HepG2 (cell line): Measurements from ENCODE around the gene KIAA1217. TPM values are rescaled to one million over a fixed set of nuclear protein-coding genes. Genes with fewer than 3 reads are reported as not detected.

Source experiments
- FOXC1 ChIP-seq: sonication (generic); formaldehyde crosslinking; IDR thresholded peaks from 2 replicates; pipeline ENCODE4 v1.8.0; 2022; ENCODE audit warnings: mild to moderate bottlenecking, missing genetic modification reagents, borderline replicate concordance
- FOXO1 ChIP-seq: sonication (generic); formaldehyde crosslinking; IDR thresholded peaks from 2 replicates; pipeline ENCODE4 v1.4.0; 2020; ENCODE audit warnings: missing genetic modification reagents
- FOXO4 ChIP-seq: sonication (generic); formaldehyde crosslinking; conservative IDR thresholded peaks from 2 replicates; pipeline ENCODE4 v1.8.1; 2023; ENCODE audit warnings: missing genetic modification reagents
- HIC2 ChIP-seq: sonication (generic); formaldehyde crosslinking; IDR thresholded peaks from 2 replicates; pipeline ENCODE4 v1.9.0; 2022; ENCODE audit warnings: low read depth, missing genetic modification reagents
- LCORL ChIP-seq, 2 experiments: fragments of 450-650 bp in 1 of 2; sonication (generic) in 1 of 2; formaldehyde crosslinking in 1 of 2; IDR thresholded peaks; 2 replicates each; pipeline versions ENCODE4 v1.5.0 to v1.6.1; 2017 to 2020; ENCODE audit warnings: antibody characterized with exemption in 1 of 2, missing genetic modification reagents in 1 of 2
- MYPOP ChIP-seq: sonication (generic); formaldehyde crosslinking; IDR thresholded peaks from 2 replicates; pipeline ENCODE4 v1.8.1; 2023; ENCODE audit warnings: mild to moderate bottlenecking, moderate library complexity, missing genetic modification reagents
- NR2C2 ChIP-seq: sonication (generic); formaldehyde crosslinking; IDR thresholded peaks from 2 replicates; pipeline ENCODE4 v1.4.0; 2020; ENCODE audit warnings: missing genetic modification reagents, mild to moderate bottlenecking, moderate library complexity, borderline replicate concordance
- PHF8 ChIP-seq: sonication (generic); formaldehyde crosslinking; IDR thresholded peaks from 2 replicates; pipeline ENCODE4 v1.5.0; 2020; ENCODE audit warnings: missing genetic modification reagents
- POLR2AphosphoS2 ChIP-seq: IDR thresholded peaks from 2 replicates; pipeline ENCODE4 v1.6.1; 2011; ENCODE audit warnings: low read depth, low read length, improper control_type of control experiment
- PRPF4 ChIP-seq: fragments of 200-400 bp; formaldehyde crosslinking; IDR thresholded peaks from 2 replicates; pipeline ENCODE4 v1.6.1; 2016; ENCODE audit warnings: low read length, low read depth; ENCODE audit not compliant: poor library complexity, severe bottlenecking
- TBX3 ChIP-seq: fragments of 450-650 bp; IDR thresholded peaks from 2 replicates; pipeline ENCODE4 v1.6.1; 2017; ENCODE audit warnings: antibody characterized with exemption, mild to moderate bottlenecking, inconsistent platforms, borderline replicate concordance
- TCF7 ChIP-seq: sonication (generic); IDR thresholded peaks from 2 replicates; pipeline ENCODE4 v1.6.1; 2016; ENCODE audit warnings: antibody characterized with exemption, low read depth
- TIGD3 ChIP-seq: sonication (generic); formaldehyde crosslinking; IDR thresholded peaks from 2 replicates; pipeline ENCODE4 v1.5.1; 2020; ENCODE audit warnings: mild to moderate bottlenecking, missing genetic modification reagents, borderline replicate concordance
- YEATS4 ChIP-seq: sonication (generic); formaldehyde crosslinking; IDR thresholded peaks from 2 replicates; pipeline ENCODE4 v1.4.0; 2020; ENCODE audit warnings: missing genetic modification reagents, borderline replicate concordance
- ZGPAT ChIP-seq: IDR thresholded peaks from 2 replicates; pipeline ENCODE4 v1.6.1; 2016; ENCODE audit warnings: mild to moderate bottlenecking
- ZNF136 ChIP-seq: sonication (generic); formaldehyde crosslinking; IDR thresholded peaks from 2 replicates; pipeline ENCODE4 v1.8.1; 2022; ENCODE audit warnings: low read depth, mild to moderate bottlenecking, moderate library complexity, missing genetic modification reagents
- ZNF17 ChIP-seq: sonication (generic); formaldehyde crosslinking; IDR thresholded peaks from 2 replicates; pipeline ENCODE4 v1.5.0; 2020; ENCODE audit warnings: mild to moderate bottlenecking, missing genetic modification reagents
- ZNF24 ChIP-seq: fragments of 450-650 bp; IDR thresholded peaks from 2 replicates; pipeline ENCODE4 v1.6.1; 2017; ENCODE audit warnings: antibody characterized with exemption, mild to moderate bottlenecking
- ZNF549 ChIP-seq: sonication (generic); formaldehyde crosslinking; IDR thresholded peaks from 2 replicates; pipeline ENCODE4 v1.5.0; 2020; ENCODE audit warnings: missing genetic modification reagents
- ZNF550 ChIP-seq: sonication (generic); formaldehyde crosslinking; IDR thresholded peaks from 2 replicates; pipeline ENCODE4 v1.4.0; 2020; ENCODE audit warnings: mild to moderate bottlenecking, missing genetic modification reagents, borderline replicate concordance
- ZNF782 ChIP-seq: sonication (generic); formaldehyde crosslinking; IDR thresholded peaks from 2 replicates; pipeline ENCODE4 v1.4.0; 2020; ENCODE audit warnings: missing genetic modification reagents, mild to moderate bottlenecking, borderline replicate concordance
- polyA plus RNA-seq, 8 experiments: library from polyadenylated mRNA; depleted of rRNA in 3 of 8; stranded (reverse) in 7 of 8; unstranded in 1 of 8; fragments of >200 nt; fragmentation: Illumina TruSeq in 4 of 8; extraction: Trizol in 4 of 8; gene quantifications; 2 replicates each; pipeline versions ENCODE4 v1.2.1 to v1.2.3, GENCODE V29; 2011 to 2016; ENCODE audit warnings: low read depth in 4 of 8, missing spikeins in 1 of 8, mixed read lengths in 1 of 8; ENCODE audit not compliant: insufficient read depth in 1 of 8
- total RNA-seq, 5 experiments: library from RNA; depleted of rRNA; stranded (reverse); fragments of >200 nt; fragmentation: Illumina TruSeq; extraction: Trizol; gene quantifications; 2 replicates each; pipeline ENCODE4 v1.2.3, GENCODE V29; 2016; ENCODE audit warnings: low read depth in 1 of 5

Gene KIAA1217
- total and polyA plus RNA-seq, 2 of the 13 experiments (the other 11 are each of a cell fraction or from before 2014, with no cell fraction given): 4.6 to 10.9 TPM

- TF ChIP-seq ZGPAT (CRISPR knock-in tag) (no peak; the same call in 1 of the 2 replicates), ZNF550 (CRISPR knock-in tag) (no peak), TBX3 (no peak), HIC2 (CRISPR knock-in tag) (no peak), LCORL (IDR thresholded peaks at IDR 0.05) (no peak), LCORL (CRISPR knock-in tag; IDR thresholded peaks at IDR 0.05) (peak; percentile 50; the same call in 1 of the 2 replicates), PHF8 (no peak), TIGD3 (CRISPR knock-in tag) (no peak), ZNF782 (CRISPR knock-in tag) (no peak), NR2C2 (CRISPR knock-in tag) (no peak), MYPOP (peak; percentile 66; the same call in 1 of the 2 replicates), FOXC1 (0 out of 2 replicates have a peak, but pooled peaks have one; percentile 59), FOXO4 (CRISPR knock-in tag) (no peak), ZNF17 (CRISPR knock-in tag) (no peak), YEATS4 (CRISPR knock-in tag) (peak; percentile 58; the same call in 1 of the 2 replicates), ZNF24 (no peak), PRPF4 (no peak), ZNF136 (CRISPR knock-in tag) (no peak), ZNF549 (CRISPR knock-in tag) (no peak), TCF7 (no peak), FOXO1 (CRISPR knock-in tag) (no peak), POLR2AphosphoS2 (no peak)
Measured at GRCh38 chr10:24465891-24466818, 257.2 kb downstream of the KIAA1217 start (continued).
